B cell (primary cell): ENCODE measurements around the gene RING1.

Source experiments
- EZH2 ChIP-seq: IDR thresholded peaks from 2 replicates; pipeline ENCODE4 v1.6.1; 2012; ENCODE audit warnings: borderline replicate concordance, low read depth, mild to moderate bottlenecking, moderate library complexity, low read length; ENCODE audit not compliant: insufficient read depth, poor library complexity, severe bottlenecking
- TF ChIP-seq, protein P1 (sequence below): fragments of 200-600 bp; IDR thresholded peaks from one replicate; pipeline ENCODE4 v1.8.0; 2022; ENCODE audit warnings: antibody characterized with exemption, mild to moderate bottlenecking

- TF ChIP-seq, protein P1, sequence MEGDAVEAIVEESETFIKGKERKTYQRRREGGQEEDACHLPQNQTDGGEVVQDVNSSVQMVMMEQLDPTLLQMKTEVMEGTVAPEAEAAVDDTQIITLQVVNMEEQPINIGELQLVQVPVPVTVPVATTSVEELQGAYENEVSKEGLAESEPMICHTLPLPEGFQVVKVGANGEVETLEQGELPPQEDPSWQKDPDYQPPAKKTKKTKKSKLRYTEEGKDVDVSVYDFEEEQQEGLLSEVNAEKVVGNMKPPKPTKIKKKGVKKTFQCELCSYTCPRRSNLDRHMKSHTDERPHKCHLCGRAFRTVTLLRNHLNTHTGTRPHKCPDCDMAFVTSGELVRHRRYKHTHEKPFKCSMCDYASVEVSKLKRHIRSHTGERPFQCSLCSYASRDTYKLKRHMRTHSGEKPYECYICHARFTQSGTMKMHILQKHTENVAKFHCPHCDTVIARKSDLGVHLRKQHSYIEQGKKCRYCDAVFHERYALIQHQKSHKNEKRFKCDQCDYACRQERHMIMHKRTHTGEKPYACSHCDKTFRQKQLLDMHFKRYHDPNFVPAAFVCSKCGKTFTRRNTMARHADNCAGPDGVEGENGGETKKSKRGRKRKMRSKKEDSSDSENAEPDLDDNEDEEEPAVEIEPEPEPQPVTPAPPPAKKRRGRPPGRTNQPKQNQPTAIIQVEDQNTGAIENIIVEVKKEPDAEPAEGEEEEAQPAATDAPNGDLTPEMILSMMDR: no peak
- TF ChIP-seq EZH2: no peak
Measured at GRCh38 chr6:33165581-33166258, 42.6 kb upstream of the RING1 start.
